ENCODE data around the gene SULT4A1. TPM values are rescaled to one million over a fixed set of nuclear protein-coding genes. Genes with fewer than 3 reads are reported as not detected.

Gene SULT4A1
- total and polyA plus RNA-seq, 10 of the 15 experiments (the other 5 are each of a cell fraction or from before 2014, with no cell fraction given): not detected

- TF ChIP-seq, protein P1, sequence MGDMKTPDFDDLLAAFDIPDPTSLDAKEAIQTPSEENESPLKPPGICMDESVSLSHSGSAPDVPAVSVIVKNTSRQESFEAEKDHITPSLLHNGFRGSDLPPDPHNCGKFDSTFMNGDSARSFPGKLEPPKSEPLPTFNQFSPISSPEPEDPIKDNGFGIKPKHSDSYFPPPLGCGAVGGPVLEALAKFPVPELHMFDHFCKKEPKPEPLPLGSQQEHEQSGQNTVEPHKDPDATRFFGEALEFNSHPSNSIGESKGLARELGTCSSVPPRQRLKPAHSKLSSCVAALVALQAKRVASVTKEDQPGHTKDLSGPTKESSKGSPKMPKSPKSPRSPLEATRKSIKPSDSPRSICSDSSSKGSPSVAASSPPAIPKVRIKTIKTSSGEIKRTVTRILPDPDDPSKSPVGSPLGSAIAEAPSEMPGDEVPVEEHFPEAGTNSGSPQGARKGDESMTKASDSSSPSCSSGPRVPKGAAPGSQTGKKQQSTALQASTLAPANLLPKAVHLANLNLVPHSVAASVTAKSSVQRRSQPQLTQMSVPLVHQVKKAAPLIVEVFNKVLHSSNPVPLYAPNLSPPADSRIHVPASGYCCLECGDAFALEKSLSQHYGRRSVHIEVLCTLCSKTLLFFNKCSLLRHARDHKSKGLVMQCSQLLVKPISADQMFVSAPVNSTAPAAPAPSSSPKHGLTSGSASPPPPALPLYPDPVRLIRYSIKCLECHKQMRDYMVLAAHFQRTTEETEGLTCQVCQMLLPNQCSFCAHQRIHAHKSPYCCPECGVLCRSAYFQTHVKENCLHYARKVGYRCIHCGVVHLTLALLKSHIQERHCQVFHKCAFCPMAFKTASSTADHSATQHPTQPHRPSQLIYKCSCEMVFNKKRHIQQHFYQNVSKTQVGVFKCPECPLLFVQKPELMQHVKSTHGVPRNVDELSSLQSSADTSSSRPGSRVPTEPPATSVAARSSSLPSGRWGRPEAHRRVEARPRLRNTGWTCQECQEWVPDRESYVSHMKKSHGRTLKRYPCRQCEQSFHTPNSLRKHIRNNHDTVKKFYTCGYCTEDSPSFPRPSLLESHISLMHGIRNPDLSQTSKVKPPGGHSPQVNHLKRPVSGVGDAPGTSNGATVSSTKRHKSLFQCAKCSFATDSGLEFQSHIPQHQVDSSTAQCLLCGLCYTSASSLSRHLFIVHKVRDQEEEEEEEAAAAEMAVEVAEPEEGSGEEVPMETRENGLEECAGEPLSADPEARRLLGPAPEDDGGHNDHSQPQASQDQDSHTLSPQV (IDR thresholded peaks at IDR 0.05): no peak
- no peak for TF ChIP-seq SREBF1 (IDR thresholded peaks at IDR 0.05; ENCODE audit: low read length)
- no peak for TF ChIP-seq MYC (IDR thresholded peaks at IDR 0.05; ENCODE audit: insufficient read depth, insufficient read length, insufficient replicate concordance, low read length, severe bottlenecking)
- no peak for TF ChIP-seq ZNF217 (IDR thresholded peaks at IDR 0.05)
- no peak for TF ChIP-seq ELK1 (IDR thresholded peaks at IDR 0.05; ENCODE audit: low read depth, low read length)
- TF ChIP-seq POU2F2 (IDR thresholded peaks at IDR 0.05; ENCODE audit: borderline replicate concordance, low read depth, low read length): no peak
These were observed 32.1 kb downstream of the SULT4A1 start (continued) for GRCh38 chr22:43829904-43830851.

All from GM12878 (cell line).